C4-2B (cell line): ENCODE measurements around the gene KANK2.
"Not testable (repeated sequence)": the region's sequence is repeated elsewhere in the genome, so short reads cannot be mapped to it uniquely, and the experiment has no call there.

Source experiments
- H3K27ac ChIP-seq: fragments of 450-650 bp; 2 replicates; pipeline ENCODE4 v1.5.1; 2017
- CTCF ChIP-seq: fragments of 450-650 bp; conservative IDR thresholded peaks from 2 replicates; pipeline ENCODE4 v1.5.1; 2017; ENCODE audit warnings: mild to moderate bottlenecking
- ZFX ChIP-seq: fragments of 450-650 bp; IDR thresholded peaks from 2 replicates; pipeline ENCODE4 v1.6.1; 2017

The KANK2 gene

GRCh38 chr19:11168568-11168967, 28.8 kb downstream of the KANK2 start:
- TF ChIP-seq CTCF = no peak
- TF ChIP-seq ZFX = no peak
- no peak overlapping the region for H3K27ac ChIP-seq

GRCh38 chr19:11166281-11167142, 30.8 kb downstream of the KANK2 start:
- no peak overlapping the region for H3K27ac ChIP-seq
- no peak for TF ChIP-seq ZFX
- no peak for TF ChIP-seq CTCF

GRCh38 chr19:11165486-11166030, 31.8 kb downstream of the KANK2 start:
- H3K27ac ChIP-seq = no peak overlapping the region
- no peak for TF ChIP-seq CTCF
- no peak for TF ChIP-seq ZFX

- H3K27ac ChIP-seq = no peak overlapping the region
- no peak for TF ChIP-seq CTCF
- TF ChIP-seq ZFX = no peak
Observed at GRCh38 chr19:11164879-11165406, 32.4 kb downstream of the KANK2 start.

GRCh38 chr19:11164296-11164695, 33.0 kb downstream of the KANK2 start:
- TF ChIP-seq ZFX = no peak
- TF ChIP-seq CTCF = no peak
- no peak overlapping the region for H3K27ac ChIP-seq

- not testable (repeated sequence) for H3K27ac ChIP-seq
Observed at GRCh38 chr19:11160440-11160768, 36.9 kb downstream of the KANK2 start.

- TF ChIP-seq ZFX (no peak), CTCF (no peak)
- no peak overlapping the region for H3K27ac ChIP-seq
Observed at GRCh38 chr19:11159598-11160439, 37.5 kb downstream of the KANK2 start.
